Gastroesophageal sphincter (tissue), 4 donors: ENCODE measurements around the gene C1orf50. TPM values are rescaled to one million over a fixed set of nuclear protein-coding genes. Genes with fewer than 3 reads are reported as not detected.

Source experiments
- ATAC-seq: fragments of 150-250 bp; one replicate; pipeline ENCODE4 v1.9.1; 2016; ENCODE audit warnings: mild to moderate bottlenecking, moderate library complexity
- H3K27ac ChIP-seq, 4 donors: fragments of 200-600 bp; sonication (generic) in 3 of 4; 1 replicate in 3 of 4; 2 replicates in 1 of 4; pipeline ENCODE4 v1.5.1; 2016 to 2019
- H3K27me3 ChIP-seq: fragments of 200-600 bp; sonication (generic); one replicate; pipeline ENCODE4 v1.5.1; 2019
- H3K36me3 ChIP-seq, 2 donors: fragments of 200-600 bp; sonication (generic); one replicate each; pipeline ENCODE4 v1.5.1; 2019; ENCODE audit warnings: control low read depth in 1 of 2
- H3K4me1 ChIP-seq, 3 donors: fragments of 200-600 bp; sonication (generic); 1 replicate in 2 of 3; 2 replicates in 1 of 3; pipeline ENCODE4 v1.5.1; 2016 to 2019; ENCODE audit warnings: control low read depth in 2 of 3
- H3K4me3 ChIP-seq, 2 donors: fragments of 200-600 bp; sonication (generic); one replicate each; pipeline ENCODE4 v1.5.1; 2019; ENCODE audit warnings: mild to moderate bottlenecking in 1 of 2, moderate library complexity in 1 of 2
- H3K9me3 ChIP-seq, 3 donors: fragments of 200-600 bp; sonication (generic); one replicate each; pipeline ENCODE4 v1.5.1; 2017 to 2019; ENCODE audit warnings: control low read depth in 2 of 3
- EP300 ChIP-seq: sonication (generic); formaldehyde crosslinking; IDR thresholded peaks from one replicate; pipeline ENCODE4 v1.6.1; 2017; ENCODE audit warnings: antibody characterized with exemption, mild to moderate bottlenecking
- POLR2A ChIP-seq, 2 donors: fragments of 450-650 bp; IDR thresholded peaks; one replicate each; pipeline ENCODE4 v1.6.1; 2017; ENCODE audit warnings: antibody characterized with exemption in 2 of 2, mild to moderate bottlenecking in 2 of 2, moderate library complexity in 1 of 2
- POLR2AphosphoS5 ChIP-seq: sonication (generic); formaldehyde crosslinking; IDR thresholded peaks from one replicate; pipeline ENCODE4 v1.6.1; 2017; ENCODE audit warnings: antibody characterized with exemption
- WGBS, 2 donors: methylation state at CpG; one replicate each; pipeline ENCODE4 v1.1.5; 2018; ENCODE audit warnings: low coverage in 1 of 2; 5-methylcytosine and 5-hydroxymethylcytosine counted together
- total RNA-seq, 4 donors: library from RNA; depleted of rRNA; stranded (reverse); fragments of >200 nt; gene quantifications; one replicate each; pipeline ENCODE4 v1.1.0, GENCODE V29; 2016
- TF ChIP-seq, protein P1 (sequence below), 4 experiments: fragments of 200-600 bp in 2 of 4; fragments of 450-650 bp in 2 of 4; sonication (generic) in 1 of 4; IDR thresholded peaks; one replicate each; pipeline ENCODE4 v1.5.1; 2017 to 2019; ENCODE audit warnings: antibody characterized with exemption in 4 of 4, mild to moderate bottlenecking in 2 of 4, moderate library complexity in 2 of 4

Gene C1orf50
- total RNA-seq, 4 donors from 2014 or later: 4.0 to 8.8 (median 8.0) TPM

- Histone ChIP-seq H3K4me1 (peaks cover 0 to 14% (median 4%) of the 10 kb centered on the region in 3 donors), H3K36me3 (peaks cover 0 to 19% of the 10 kb centered on the region in 2 donors), H3K27me3 (no peaks in the 10 kb centered on the region), H3K4me3 (no peak overlapping the region), H3K9me3 (no peaks in the 10 kb centered on the region), H3K27ac (no peak overlapping the region)
- WGBS, 2 donors: 90% methylated on average over 3 to 4 of the region's 5 CpGs
- no peak for ATAC-seq
- TF ChIP-seq, protein P1, sequence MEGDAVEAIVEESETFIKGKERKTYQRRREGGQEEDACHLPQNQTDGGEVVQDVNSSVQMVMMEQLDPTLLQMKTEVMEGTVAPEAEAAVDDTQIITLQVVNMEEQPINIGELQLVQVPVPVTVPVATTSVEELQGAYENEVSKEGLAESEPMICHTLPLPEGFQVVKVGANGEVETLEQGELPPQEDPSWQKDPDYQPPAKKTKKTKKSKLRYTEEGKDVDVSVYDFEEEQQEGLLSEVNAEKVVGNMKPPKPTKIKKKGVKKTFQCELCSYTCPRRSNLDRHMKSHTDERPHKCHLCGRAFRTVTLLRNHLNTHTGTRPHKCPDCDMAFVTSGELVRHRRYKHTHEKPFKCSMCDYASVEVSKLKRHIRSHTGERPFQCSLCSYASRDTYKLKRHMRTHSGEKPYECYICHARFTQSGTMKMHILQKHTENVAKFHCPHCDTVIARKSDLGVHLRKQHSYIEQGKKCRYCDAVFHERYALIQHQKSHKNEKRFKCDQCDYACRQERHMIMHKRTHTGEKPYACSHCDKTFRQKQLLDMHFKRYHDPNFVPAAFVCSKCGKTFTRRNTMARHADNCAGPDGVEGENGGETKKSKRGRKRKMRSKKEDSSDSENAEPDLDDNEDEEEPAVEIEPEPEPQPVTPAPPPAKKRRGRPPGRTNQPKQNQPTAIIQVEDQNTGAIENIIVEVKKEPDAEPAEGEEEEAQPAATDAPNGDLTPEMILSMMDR (IDR thresholded peaks at IDR 0.05): no peak
- TF ChIP-seq POLR2A (IDR thresholded peaks at IDR 0.05): no peak
- no peak for TF ChIP-seq POLR2AphosphoS5
- TF ChIP-seq EP300: no peak
Measured at GRCh38 chr1:42786097-42786496, 19.0 kb downstream of the C1orf50 start.

GRCh38 chr1:42788021-42788420 lies 21.0 kb downstream of the C1orf50 start:
- Histone ChIP-seq H3K4me3 (no peak overlapping the region), H3K27ac (no peak overlapping the region), H3K4me1 (peaks cover 0 to 14% (median 4%) of the 10 kb centered on the region in 3 donors), H3K27me3 (no peaks in the 10 kb centered on the region), H3K36me3 (no peaks in the 10 kb centered on the region), H3K9me3 (no peaks in the 10 kb centered on the region)
- TF ChIP-seq, protein P1 (IDR thresholded peaks at IDR 0.05): no peak
- TF ChIP-seq POLR2AphosphoS5 (no peak), EP300 (no peak), POLR2A (IDR thresholded peaks at IDR 0.05) (no peak)
- 100% methylated on average over 1 of the region's 1 CpG; no CpG with 5 or more reads in 1 of the 2 donors for WGBS, 2 donors
- no peak for ATAC-seq

DNA sequence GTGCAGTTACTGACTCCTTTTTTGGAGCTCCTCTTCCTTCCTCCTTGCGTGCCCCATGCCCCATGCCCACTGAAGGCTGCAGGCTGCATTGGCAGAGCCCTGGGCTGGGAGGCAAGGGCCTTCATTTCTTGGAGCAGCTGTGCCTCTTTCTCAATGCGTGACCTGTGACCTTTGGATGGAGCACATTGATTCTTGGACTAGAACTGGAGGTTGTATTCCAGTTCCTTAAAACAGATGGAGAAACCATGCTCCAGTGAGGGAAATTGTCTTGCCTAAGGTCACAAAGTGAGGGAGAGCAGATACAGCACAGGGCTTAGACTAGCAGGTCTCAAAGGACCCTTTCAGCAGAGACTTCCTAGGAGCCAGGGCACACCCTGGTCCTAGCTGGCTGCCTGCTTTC lies 26.8 kb downstream of the C1orf50 start:
- Histone ChIP-seq H3K27me3 (no peaks in the 10 kb centered on the region), H3K4me3 (no peak overlapping the region), H3K27ac (no peak overlapping the region), H3K36me3 (no peaks in the 10 kb centered on the region), H3K9me3 (no peaks in the 10 kb centered on the region), H3K4me1 (peaks cover 0 to 4% (median 0%) of the 10 kb centered on the region in 3 donors)
- TF ChIP-seq EP300 (no peak), POLR2AphosphoS5 (no peak), POLR2A (IDR thresholded peaks at IDR 0.05) (no peak)
- TF ChIP-seq, protein P1 (IDR thresholded peaks at IDR 0.05): no peak
- WGBS, 2 donors: no CpG with 5 or more reads among the region's 2 CpGs
- peak; percentile 83 for ATAC-seq

GRCh38 chr1:42797414-42797813 lies 30.4 kb downstream of the C1orf50 start:
- Histone ChIP-seq H3K4me1 (peaks cover 0 to 4% (median 0%) of the 10 kb centered on the region in 3 donors), H3K36me3 (no peaks in the 10 kb centered on the region), H3K27me3 (no peaks in the 10 kb centered on the region), H3K27ac (no peak overlapping the region), H3K4me3 (no peak overlapping the region), H3K9me3 (no peaks in the 10 kb centered on the region)
- TF ChIP-seq POLR2A (IDR thresholded peaks at IDR 0.05) (no peak), POLR2AphosphoS5 (no peak), EP300 (no peak)
- TF ChIP-seq, protein P1 (IDR thresholded peaks at IDR 0.05): no peak
- WGBS, 2 donors: 81 to 86% methylated on average over 2 to 3 of the region's 3 CpGs
- no peak for ATAC-seq

DNA sequence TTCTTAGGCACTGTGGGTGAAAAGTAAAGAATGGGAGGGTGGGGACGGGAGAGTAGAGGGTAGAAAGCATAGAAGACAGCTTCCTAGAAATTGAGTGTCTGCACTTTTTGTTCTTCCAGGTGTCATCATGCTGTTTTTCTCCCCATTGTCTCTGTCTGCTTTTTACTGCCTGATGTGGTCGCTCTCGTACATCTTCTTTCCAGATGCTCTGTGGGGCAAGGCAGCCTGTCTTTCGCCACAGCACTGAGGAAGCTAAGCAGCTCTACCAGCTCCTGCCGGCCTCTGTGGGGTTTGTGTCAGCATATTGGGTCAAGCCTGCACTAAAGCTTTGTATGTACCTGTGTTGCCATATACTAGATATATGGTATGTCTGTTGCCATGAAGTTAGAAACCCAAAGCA lies 30.9 kb downstream of the C1orf50 start:
- no peak overlapping the region for H3K27ac ChIP-seq
- H3K27me3 ChIP-seq: no peaks in the 10 kb centered on the region
- ATAC-seq: no peak
- no peak overlapping the region for H3K4me3 ChIP-seq
- no peaks in the 10 kb centered on the region for H3K9me3 ChIP-seq
- 75 to 82% methylated on average over 3 of the region's 5 CpGs for WGBS, 2 donors
- TF ChIP-seq, protein P1 (IDR thresholded peaks at IDR 0.05): no peak
- no peak for TF ChIP-seq POLR2AphosphoS5
- peaks cover 0 to 4% (median 0%) of the 10 kb centered on the region in 3 donors for H3K4me1 ChIP-seq
- no peaks in the 10 kb centered on the region for H3K36me3 ChIP-seq
